Neural cell (in vitro differentiated cells): ENCODE measurements around the gene KDM8. TPM values are rescaled to one million over a fixed set of nuclear protein-coding genes. Genes with fewer than 3 reads are reported as not detected.

ENCODE experiments used
- H2AFZ ChIP-seq: fragments of 200-600, 300-800 bp; sonication (generic), shearing (Covaris generic); 2 replicates; pipeline ENCODE4 v1.6.0; 2014; ENCODE audit warnings: low read depth, mild to moderate bottlenecking, antibody characterized with exemption, low read length, moderate library complexity
- H3F3A ChIP-seq: fragments of 200-600 bp; shearing (Covaris generic); 2 replicates; pipeline ENCODE4 v1.6.1; 2016; ENCODE audit warnings: mild to moderate bottlenecking, moderate library complexity, mixed read lengths, antibody characterized with exemption, low read length; ENCODE audit not compliant: insufficient read depth, poor library complexity, severe bottlenecking
- H3K27ac ChIP-seq: fragments of 200-600, 300-800 bp; sonication (generic), shearing (Covaris generic); 2 replicates; pipeline ENCODE4 v1.5.1; 2014; ENCODE audit warnings: mild to moderate bottlenecking, low read length, moderate library complexity
- H3K27me3 ChIP-seq: fragments of 300-800, 200-600 bp; sonication (generic), shearing (Covaris generic); 2 replicates; pipeline ENCODE4 v1.6.0; 2014; ENCODE audit warnings: mild to moderate bottlenecking, low read depth, low read length, moderate library complexity; ENCODE audit not compliant: insufficient read depth
- H3K36me3 ChIP-seq: fragments of 300-800, 200-600 bp; sonication (generic), shearing (Covaris generic); 2 replicates; pipeline ENCODE4 v1.5.1; 2014; ENCODE audit warnings: mild to moderate bottlenecking, antibody characterized with exemption, low read length, moderate library complexity; ENCODE audit not compliant: insufficient read depth
- H3K4me2 ChIP-seq: fragments of 300-800, 200-600 bp; sonication (generic), shearing (Covaris generic); 2 replicates; pipeline ENCODE4 v1.6.0; 2014; ENCODE audit warnings: mild to moderate bottlenecking, low read length
- H3K4me3 ChIP-seq: fragments of 300-800, 200-600 bp; sonication (generic), shearing (Covaris generic); 2 replicates; pipeline ENCODE4 v1.5.1; 2014; ENCODE audit warnings: mild to moderate bottlenecking, low read length, moderate library complexity
- H3K79me2 ChIP-seq: fragments of 200-600 bp; shearing (Covaris generic); replicated peaks from 2 replicates; pipeline ENCODE4 v1.6.0; 2014; ENCODE audit warnings: mild to moderate bottlenecking, low read length, moderate library complexity; ENCODE audit not compliant: insufficient read depth
- H3K9ac ChIP-seq: fragments of 300-800, 200-600 bp; sonication (generic), shearing (Covaris generic); 2 replicates; pipeline ENCODE4 v1.6.1; 2016; ENCODE audit warnings: mild to moderate bottlenecking, low read length, mixed read lengths
- H3K9me2 ChIP-seq: fragments of 200-600 bp; shearing (Covaris generic); 2 replicates; pipeline ENCODE4 v1.6.1; 2016; ENCODE audit warnings: mild to moderate bottlenecking, low read length, mixed read lengths; ENCODE audit not compliant: insufficient read depth
- H3K9me3 ChIP-seq: fragments of 200-600, 300-800 bp; sonication (generic), shearing (Covaris generic); 2 replicates; pipeline ENCODE4 v1.6.1; 2016; ENCODE audit warnings: mild to moderate bottlenecking, mixed run types, low read length, moderate library complexity, mixed read lengths
- H4K20me1 ChIP-seq: fragments of 200-600 bp; shearing (Covaris generic); 2 replicates; pipeline ENCODE4 v1.6.1; 2016; ENCODE audit warnings: mild to moderate bottlenecking, mixed run types; ENCODE audit not compliant: insufficient read depth
- EP300 ChIP-seq: fragments of 450-650 bp; conservative IDR thresholded peaks from 2 replicates; pipeline ENCODE4 v1.6.1; 2014; ENCODE audit warnings: antibody characterized with exemption, mild to moderate bottlenecking, moderate library complexity; ENCODE audit not compliant: poor library complexity, severe bottlenecking
- EZH2 ChIP-seq: fragments of 200-600, 300-800 bp; shearing (Covaris generic), sonication (generic); IDR thresholded peaks from 2 replicates; pipeline ENCODE4 v1.6.1; 2014; ENCODE audit warnings: antibody characterized with exemption, low read length, borderline replicate concordance, mild to moderate bottlenecking; ENCODE audit not compliant: insufficient read depth, poor library complexity, severe bottlenecking
- MXI1 ChIP-seq: fragments of 450-650 bp; conservative IDR thresholded peaks from 2 replicates; pipeline ENCODE4 v1.6.1; 2014; ENCODE audit warnings: antibody characterized with exemption, mild to moderate bottlenecking; ENCODE audit not compliant: poor library complexity, severe bottlenecking
- POLR2AphosphoS5 ChIP-seq: IDR thresholded peaks from 2 replicates; pipeline ENCODE4 v1.6.1; 2012
- RAD21 ChIP-seq: fragments of 450-650 bp; conservative IDR thresholded peaks from 2 replicates; pipeline ENCODE4 v1.6.1; 2014; ENCODE audit warnings: antibody characterized with exemption, mild to moderate bottlenecking, moderate library complexity
- SMC3 ChIP-seq: fragments of 450-650 bp; conservative IDR thresholded peaks from 2 replicates; pipeline ENCODE4 v1.6.1; 2014; ENCODE audit warnings: antibody characterized with exemption, mild to moderate bottlenecking, moderate library complexity; ENCODE audit not compliant: poor library complexity
- TAF1 ChIP-seq: IDR thresholded peaks from 2 replicates; pipeline ENCODE4 v1.6.1; 2012; ENCODE audit warnings: low read depth
- polyA plus RNA-seq: library from polyadenylated mRNA; depleted of rRNA; stranded (reverse); fragments of >200 nt; gene quantifications from 2 replicates; pipeline ENCODE4 v1.2.3, GENCODE V29; 2014
- TF ChIP-seq, protein P1 (sequence below): fragments of 450-650 bp; IDR thresholded peaks from 2 replicates; pipeline ENCODE4 v1.5.1; 2014; ENCODE audit warnings: antibody characterized with exemption, mild to moderate bottlenecking, moderate library complexity; ENCODE audit not compliant: poor library complexity, severe bottlenecking
- TF ChIP-seq, protein P2 (sequence below): IDR thresholded peaks from 2 replicates; pipeline ENCODE4 v1.6.1; 2012; ENCODE audit warnings: borderline replicate concordance

KDM8 gene
- polyA plus RNA-seq, 1 donor from 2014 or later: 4.0 TPM

DNA sequence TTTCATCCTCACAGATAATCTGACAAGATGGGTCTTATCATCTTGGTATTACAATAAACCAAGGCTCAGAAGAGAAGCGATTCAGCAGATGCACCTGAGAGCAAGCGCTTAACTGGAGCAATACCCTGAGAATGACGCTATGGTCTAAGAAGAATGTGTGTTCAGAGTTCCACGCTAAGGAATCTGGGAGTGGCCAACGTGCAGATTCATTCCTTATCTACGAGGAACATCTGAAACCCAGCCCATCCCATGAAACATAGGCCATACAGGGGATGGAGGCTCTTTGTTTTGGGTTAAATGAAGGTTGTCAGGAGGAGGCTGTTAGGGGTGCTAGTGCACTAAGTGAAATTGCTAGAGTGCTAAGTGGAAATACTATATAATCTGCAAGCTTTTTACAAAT, 28.5 kb upstream of the KDM8 start:
- no peaks in the 10 kb centered on the region for H3K27me3 ChIP-seq
- no peak overlapping the region for H2AFZ ChIP-seq
- H3K27ac ChIP-seq: no peak overlapping the region
- H3K4me3 ChIP-seq: no peak overlapping the region
- H3K9ac ChIP-seq: no peak overlapping the region
- H3F3A ChIP-seq: no peaks in the 10 kb centered on the region
- no peaks in the 10 kb centered on the region for H3K9me2 ChIP-seq
- no peaks in the 10 kb centered on the region for H3K79me2 ChIP-seq
- TF ChIP-seq EP300 (no peak), POLR2AphosphoS5 (no peak), MXI1 (no peak), RAD21 (no peak), EZH2 (no peak), TAF1 (no peak)
- TF ChIP-seq, protein P1, sequence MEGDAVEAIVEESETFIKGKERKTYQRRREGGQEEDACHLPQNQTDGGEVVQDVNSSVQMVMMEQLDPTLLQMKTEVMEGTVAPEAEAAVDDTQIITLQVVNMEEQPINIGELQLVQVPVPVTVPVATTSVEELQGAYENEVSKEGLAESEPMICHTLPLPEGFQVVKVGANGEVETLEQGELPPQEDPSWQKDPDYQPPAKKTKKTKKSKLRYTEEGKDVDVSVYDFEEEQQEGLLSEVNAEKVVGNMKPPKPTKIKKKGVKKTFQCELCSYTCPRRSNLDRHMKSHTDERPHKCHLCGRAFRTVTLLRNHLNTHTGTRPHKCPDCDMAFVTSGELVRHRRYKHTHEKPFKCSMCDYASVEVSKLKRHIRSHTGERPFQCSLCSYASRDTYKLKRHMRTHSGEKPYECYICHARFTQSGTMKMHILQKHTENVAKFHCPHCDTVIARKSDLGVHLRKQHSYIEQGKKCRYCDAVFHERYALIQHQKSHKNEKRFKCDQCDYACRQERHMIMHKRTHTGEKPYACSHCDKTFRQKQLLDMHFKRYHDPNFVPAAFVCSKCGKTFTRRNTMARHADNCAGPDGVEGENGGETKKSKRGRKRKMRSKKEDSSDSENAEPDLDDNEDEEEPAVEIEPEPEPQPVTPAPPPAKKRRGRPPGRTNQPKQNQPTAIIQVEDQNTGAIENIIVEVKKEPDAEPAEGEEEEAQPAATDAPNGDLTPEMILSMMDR: no peak
- no peaks in the 10 kb centered on the region for H3K36me3 ChIP-seq
- no peak overlapping the region for H3K4me2 ChIP-seq
- no peaks in the 10 kb centered on the region for H4K20me1 ChIP-seq
- peaks cover 4% of the 10 kb centered on the region for H3K9me3 ChIP-seq

DNA sequence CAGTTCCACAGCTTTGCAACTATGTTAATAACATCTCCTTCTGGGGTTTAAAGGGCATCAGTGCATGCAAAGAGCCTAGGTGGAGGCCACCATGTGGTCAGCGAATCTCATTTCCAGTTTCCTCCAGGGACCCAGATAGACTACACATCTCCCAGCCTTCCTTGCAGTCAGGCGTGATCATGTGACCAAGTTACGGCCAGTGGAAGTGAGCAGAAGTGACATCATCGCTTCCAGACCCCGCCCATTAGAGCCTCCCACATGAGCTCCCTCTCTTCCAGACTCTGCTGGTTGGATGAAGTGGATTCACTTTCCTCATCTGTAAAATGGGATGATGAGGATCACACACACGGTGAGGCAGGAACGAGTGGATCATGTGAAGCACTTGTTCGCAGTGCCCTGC, 27.4 kb upstream of the KDM8 start:
- no peaks in the 10 kb centered on the region for H3K27me3 ChIP-seq
- H3K27ac ChIP-seq: no peak overlapping the region
- H3K36me3 ChIP-seq: no peaks in the 10 kb centered on the region
- H2AFZ ChIP-seq: no peak overlapping the region
- no peaks in the 10 kb centered on the region for H3K79me2 ChIP-seq
- H3K9me2 ChIP-seq: no peaks in the 10 kb centered on the region
- no peak overlapping the region for H3K4me2 ChIP-seq
- no peaks in the 10 kb centered on the region for H4K20me1 ChIP-seq
- no peak for TF ChIP-seq EZH2
- no peak for TF ChIP-seq MXI1
- H3K9me3 ChIP-seq: peaks cover 4% of the 10 kb centered on the region
- H3K4me3 ChIP-seq: no peak overlapping the region
- no peaks in the 10 kb centered on the region for H3F3A ChIP-seq
- H3K9ac ChIP-seq: no peak overlapping the region

DNA sequence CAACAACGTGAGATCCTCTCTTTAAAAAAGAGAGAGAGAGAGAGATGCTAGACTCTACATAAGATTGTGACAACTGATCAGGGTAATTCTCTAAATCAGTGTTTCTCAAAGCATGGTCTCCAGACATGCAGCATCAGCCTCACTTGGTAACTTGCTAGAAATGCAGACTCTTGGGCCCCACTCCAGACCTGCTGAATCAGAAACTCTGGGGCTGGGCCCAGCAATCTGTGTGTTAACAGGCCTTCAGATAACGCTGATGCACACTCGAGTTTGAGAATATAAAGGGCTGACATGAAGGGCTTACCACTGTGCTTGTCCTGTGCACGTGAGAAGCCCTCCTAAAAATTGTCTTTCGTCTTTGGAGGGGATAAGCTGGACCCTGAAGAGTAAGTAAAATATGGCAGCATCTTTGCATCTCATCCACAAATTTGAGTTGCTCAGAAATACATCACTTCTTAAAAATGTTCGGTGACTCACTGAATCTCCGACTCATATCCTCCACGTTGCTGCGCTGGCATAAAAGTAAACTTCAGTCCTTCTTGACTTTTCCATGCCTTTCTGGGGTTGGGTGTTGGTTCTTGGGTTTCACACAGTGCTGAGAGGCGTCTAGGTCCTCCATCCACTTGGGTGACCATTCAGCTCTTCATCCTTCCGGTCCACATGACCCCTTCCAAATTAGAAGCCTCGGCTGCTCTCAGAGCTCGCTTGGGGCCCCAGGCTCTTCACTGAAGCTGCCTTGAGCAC, 26.1 kb upstream of the KDM8 start:
- Histone ChIP-seq H3K27ac (no peak overlapping the region), H4K20me1 (no peaks in the 10 kb centered on the region), H3K9me2 (no peaks in the 10 kb centered on the region), H3K4me2 (no peak overlapping the region), H3K27me3 (no peaks in the 10 kb centered on the region), H3K36me3 (no peaks in the 10 kb centered on the region), H3K9ac (no peak overlapping the region), H3K9me3 (no peaks in the 10 kb centered on the region), H3K4me3 (no peak overlapping the region), H3K79me2 (no peaks in the 10 kb centered on the region), H3F3A (no peaks in the 10 kb centered on the region), H2AFZ (no peak overlapping the region)
- TF ChIP-seq RAD21 (no peak), TAF1 (no peak), SMC3 (no peak), POLR2AphosphoS5 (no peak), EP300 (no peak), EZH2 (no peak), MXI1 (no peak)
- TF ChIP-seq, protein P2, sequence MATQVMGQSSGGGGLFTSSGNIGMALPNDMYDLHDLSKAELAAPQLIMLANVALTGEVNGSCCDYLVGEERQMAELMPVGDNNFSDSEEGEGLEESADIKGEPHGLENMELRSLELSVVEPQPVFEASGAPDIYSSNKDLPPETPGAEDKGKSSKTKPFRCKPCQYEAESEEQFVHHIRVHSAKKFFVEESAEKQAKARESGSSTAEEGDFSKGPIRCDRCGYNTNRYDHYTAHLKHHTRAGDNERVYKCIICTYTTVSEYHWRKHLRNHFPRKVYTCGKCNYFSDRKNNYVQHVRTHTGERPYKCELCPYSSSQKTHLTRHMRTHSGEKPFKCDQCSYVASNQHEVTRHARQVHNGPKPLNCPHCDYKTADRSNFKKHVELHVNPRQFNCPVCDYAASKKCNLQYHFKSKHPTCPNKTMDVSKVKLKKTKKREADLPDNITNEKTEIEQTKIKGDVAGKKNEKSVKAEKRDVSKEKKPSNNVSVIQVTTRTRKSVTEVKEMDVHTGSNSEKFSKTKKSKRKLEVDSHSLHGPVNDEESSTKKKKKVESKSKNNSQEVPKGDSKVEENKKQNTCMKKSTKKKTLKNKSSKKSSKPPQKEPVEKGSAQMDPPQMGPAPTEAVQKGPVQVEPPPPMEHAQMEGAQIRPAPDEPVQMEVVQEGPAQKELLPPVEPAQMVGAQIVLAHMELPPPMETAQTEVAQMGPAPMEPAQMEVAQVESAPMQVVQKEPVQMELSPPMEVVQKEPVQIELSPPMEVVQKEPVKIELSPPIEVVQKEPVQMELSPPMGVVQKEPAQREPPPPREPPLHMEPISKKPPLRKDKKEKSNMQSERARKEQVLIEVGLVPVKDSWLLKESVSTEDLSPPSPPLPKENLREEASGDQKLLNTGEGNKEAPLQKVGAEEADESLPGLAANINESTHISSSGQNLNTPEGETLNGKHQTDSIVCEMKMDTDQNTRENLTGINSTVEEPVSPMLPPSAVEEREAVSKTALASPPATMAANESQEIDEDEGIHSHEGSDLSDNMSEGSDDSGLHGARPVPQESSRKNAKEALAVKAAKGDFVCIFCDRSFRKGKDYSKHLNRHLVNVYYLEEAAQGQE: no peak
- TF ChIP-seq, protein P1: no peak
